Right kidney (tissue), 1 donor: ENCODE measurements around the gene FAM209A.
"Not testable (repeated sequence)": the region's sequence is repeated elsewhere in the genome, so short reads cannot be mapped to it uniquely, and the experiment has no call there.

ENCODE experiments used
- DNase-seq: peaks from one replicate; pipeline ENCODE4 v3.0.0-alpha.2; 2016

FAM209A gene

GRCh38 chr20:56540415-56540814, 15.9 kb downstream of the FAM209A start:
- DNase-seq = no peak

GRCh38 chr20:56542489-56543030, 18.0 kb downstream of the FAM209A start:
- no peak for DNase-seq

- DNase-seq = no peak
Observed at GRCh38 chr20:56551571-56551970, 27.0 kb downstream of the FAM209A start.

GRCh38 chr20:56552911-56553629, 28.5 kb downstream of the FAM209A start:
- no peak for DNase-seq

- DNase-seq = no peak
Observed at GRCh38 chr20:56554869-56555268, 30.3 kb downstream of the FAM209A start.

- no peak for DNase-seq
Observed at GRCh38 chr20:56558968-56559367, 34.4 kb downstream of the FAM209A start.

- not testable (repeated sequence) for DNase-seq
Observed at GRCh38 chr20:56564526-56564925, 40.0 kb downstream of the FAM209A start.

GRCh38 chr20:56565511-56565910, 41.0 kb downstream of the FAM209A start:
- no peak for DNase-seq

- DNase-seq = no peak
Observed at GRCh38 chr20:56566621-56567020, 42.1 kb downstream of the FAM209A start.

GRCh38 chr20:56570832-56571231, 46.3 kb downstream of the FAM209A start:
- DNase-seq = no peak

GRCh38 chr20:56572172-56572571, 47.6 kb downstream of the FAM209A start:
- no peak for DNase-seq

- no peak for DNase-seq
Observed at GRCh38 chr20:56573986-56574385, 49.4 kb downstream of the FAM209A start.

GRCh38 chr20:56574531-56575142, 50.1 kb downstream of the FAM209A start:
- DNase-seq = no peak

- DNase-seq = no peak
Observed at GRCh38 chr20:56575157-56575556, 50.6 kb downstream of the FAM209A start.
